Neural cell (in vitro differentiated cells): ENCODE data around the gene PPP2R5D.

ENCODE experiments used
- EP300 ChIP-seq: fragments of 450-650 bp; conservative IDR thresholded peaks from 2 replicates; pipeline ENCODE4 v1.6.1; 2014; ENCODE audit warnings: antibody characterized with exemption, mild to moderate bottlenecking, moderate library complexity; ENCODE audit not compliant: poor library complexity, severe bottlenecking
- EZH2 ChIP-seq: fragments of 200-600, 300-800 bp; shearing (Covaris generic), sonication (generic); IDR thresholded peaks from 2 replicates; pipeline ENCODE4 v1.6.1; 2014; ENCODE audit warnings: antibody characterized with exemption, low read length, borderline replicate concordance, mild to moderate bottlenecking; ENCODE audit not compliant: insufficient read depth, poor library complexity, severe bottlenecking
- POLR2AphosphoS5 ChIP-seq: IDR thresholded peaks from 2 replicates; pipeline ENCODE4 v1.6.1; 2012
- RAD21 ChIP-seq: fragments of 450-650 bp; conservative IDR thresholded peaks from 2 replicates; pipeline ENCODE4 v1.6.1; 2014; ENCODE audit warnings: antibody characterized with exemption, mild to moderate bottlenecking, moderate library complexity
- SMC3 ChIP-seq: fragments of 450-650 bp; conservative IDR thresholded peaks from 2 replicates; pipeline ENCODE4 v1.6.1; 2014; ENCODE audit warnings: antibody characterized with exemption, mild to moderate bottlenecking, moderate library complexity; ENCODE audit not compliant: poor library complexity
- TAF1 ChIP-seq: IDR thresholded peaks from 2 replicates; pipeline ENCODE4 v1.6.1; 2012; ENCODE audit warnings: low read depth
- TF ChIP-seq, protein P1 (sequence below): fragments of 450-650 bp; IDR thresholded peaks from 2 replicates; pipeline ENCODE4 v1.5.1; 2014; ENCODE audit warnings: antibody characterized with exemption, mild to moderate bottlenecking, moderate library complexity; ENCODE audit not compliant: poor library complexity, severe bottlenecking
- TF ChIP-seq, protein P2 (sequence below): IDR thresholded peaks from 2 replicates; pipeline ENCODE4 v1.6.1; 2012; ENCODE audit warnings: borderline replicate concordance

DNA sequence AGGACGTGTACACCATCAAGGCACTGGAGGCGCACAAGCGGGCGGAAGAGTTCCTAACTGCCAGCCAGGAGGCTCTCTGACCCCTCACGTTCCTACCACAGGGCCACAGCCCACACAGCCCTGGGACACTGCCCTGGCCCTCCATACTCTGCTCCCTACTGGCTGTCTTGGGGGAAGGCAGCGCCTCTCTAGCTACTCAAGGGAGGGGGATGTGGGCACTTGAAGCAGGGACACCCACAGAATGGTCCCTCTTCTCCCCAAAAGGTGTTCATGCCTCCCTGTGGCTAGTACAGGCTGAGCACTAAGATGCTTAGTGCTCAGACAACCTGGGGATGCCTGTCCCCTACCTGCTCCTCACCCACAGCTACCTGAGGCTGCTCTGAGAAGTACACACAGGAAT, 26.8 kb downstream of the PPP2R5D start:
- TF ChIP-seq, protein P1, sequence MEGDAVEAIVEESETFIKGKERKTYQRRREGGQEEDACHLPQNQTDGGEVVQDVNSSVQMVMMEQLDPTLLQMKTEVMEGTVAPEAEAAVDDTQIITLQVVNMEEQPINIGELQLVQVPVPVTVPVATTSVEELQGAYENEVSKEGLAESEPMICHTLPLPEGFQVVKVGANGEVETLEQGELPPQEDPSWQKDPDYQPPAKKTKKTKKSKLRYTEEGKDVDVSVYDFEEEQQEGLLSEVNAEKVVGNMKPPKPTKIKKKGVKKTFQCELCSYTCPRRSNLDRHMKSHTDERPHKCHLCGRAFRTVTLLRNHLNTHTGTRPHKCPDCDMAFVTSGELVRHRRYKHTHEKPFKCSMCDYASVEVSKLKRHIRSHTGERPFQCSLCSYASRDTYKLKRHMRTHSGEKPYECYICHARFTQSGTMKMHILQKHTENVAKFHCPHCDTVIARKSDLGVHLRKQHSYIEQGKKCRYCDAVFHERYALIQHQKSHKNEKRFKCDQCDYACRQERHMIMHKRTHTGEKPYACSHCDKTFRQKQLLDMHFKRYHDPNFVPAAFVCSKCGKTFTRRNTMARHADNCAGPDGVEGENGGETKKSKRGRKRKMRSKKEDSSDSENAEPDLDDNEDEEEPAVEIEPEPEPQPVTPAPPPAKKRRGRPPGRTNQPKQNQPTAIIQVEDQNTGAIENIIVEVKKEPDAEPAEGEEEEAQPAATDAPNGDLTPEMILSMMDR: no peak
- TF ChIP-seq TAF1 (no peak), EP300 (no peak), EZH2 (no peak), RAD21 (no peak), POLR2AphosphoS5 (no peak), SMC3 (no peak)
- TF ChIP-seq, protein P2, sequence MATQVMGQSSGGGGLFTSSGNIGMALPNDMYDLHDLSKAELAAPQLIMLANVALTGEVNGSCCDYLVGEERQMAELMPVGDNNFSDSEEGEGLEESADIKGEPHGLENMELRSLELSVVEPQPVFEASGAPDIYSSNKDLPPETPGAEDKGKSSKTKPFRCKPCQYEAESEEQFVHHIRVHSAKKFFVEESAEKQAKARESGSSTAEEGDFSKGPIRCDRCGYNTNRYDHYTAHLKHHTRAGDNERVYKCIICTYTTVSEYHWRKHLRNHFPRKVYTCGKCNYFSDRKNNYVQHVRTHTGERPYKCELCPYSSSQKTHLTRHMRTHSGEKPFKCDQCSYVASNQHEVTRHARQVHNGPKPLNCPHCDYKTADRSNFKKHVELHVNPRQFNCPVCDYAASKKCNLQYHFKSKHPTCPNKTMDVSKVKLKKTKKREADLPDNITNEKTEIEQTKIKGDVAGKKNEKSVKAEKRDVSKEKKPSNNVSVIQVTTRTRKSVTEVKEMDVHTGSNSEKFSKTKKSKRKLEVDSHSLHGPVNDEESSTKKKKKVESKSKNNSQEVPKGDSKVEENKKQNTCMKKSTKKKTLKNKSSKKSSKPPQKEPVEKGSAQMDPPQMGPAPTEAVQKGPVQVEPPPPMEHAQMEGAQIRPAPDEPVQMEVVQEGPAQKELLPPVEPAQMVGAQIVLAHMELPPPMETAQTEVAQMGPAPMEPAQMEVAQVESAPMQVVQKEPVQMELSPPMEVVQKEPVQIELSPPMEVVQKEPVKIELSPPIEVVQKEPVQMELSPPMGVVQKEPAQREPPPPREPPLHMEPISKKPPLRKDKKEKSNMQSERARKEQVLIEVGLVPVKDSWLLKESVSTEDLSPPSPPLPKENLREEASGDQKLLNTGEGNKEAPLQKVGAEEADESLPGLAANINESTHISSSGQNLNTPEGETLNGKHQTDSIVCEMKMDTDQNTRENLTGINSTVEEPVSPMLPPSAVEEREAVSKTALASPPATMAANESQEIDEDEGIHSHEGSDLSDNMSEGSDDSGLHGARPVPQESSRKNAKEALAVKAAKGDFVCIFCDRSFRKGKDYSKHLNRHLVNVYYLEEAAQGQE: no peak
